Measurements from ENCODE around the gene DYNC2LI1.
"Not testable (repeated sequence)": the region's sequence is repeated elsewhere in the genome, so short reads cannot be mapped to it uniquely, and the experiment has no call there.

DYNC2LI1 gene

DNA sequence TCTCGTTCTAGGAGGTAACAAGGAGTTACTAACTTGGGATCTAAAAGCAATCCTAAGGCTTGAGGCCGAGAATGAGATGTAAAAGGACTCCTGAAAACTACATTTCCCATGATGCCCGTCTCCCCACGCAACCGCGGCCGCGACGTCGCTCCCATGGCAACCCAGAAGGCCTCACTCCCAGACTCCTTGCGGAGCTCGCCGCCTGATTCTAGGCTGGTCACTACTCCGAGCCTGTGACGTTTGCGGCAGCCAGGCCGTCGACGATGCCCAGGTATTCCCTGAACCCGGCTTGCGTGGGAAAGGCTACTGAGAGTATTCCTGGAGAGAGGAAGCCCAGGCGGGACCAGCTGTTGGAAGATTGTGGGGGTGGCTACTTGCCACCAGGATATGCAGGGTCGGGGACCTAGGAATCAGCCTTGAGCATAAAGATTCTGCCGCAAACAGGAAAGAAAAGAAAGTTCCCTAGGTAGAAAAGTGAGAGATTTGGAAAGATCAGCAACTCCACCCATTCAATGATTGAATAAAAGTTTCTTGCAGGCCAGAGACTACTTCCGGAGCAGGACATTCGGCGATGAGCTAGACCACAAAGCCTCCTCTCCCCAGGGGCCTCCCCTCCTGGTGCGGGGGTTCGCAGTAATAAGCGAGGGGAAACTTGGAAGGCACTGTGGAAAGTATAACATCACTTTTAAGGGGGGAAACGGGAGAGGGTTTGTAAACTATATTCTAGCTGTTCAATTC lies at the start of gene DYNC2LI1:
TSS of gene DYNC2LI1 (plus strand) at position 164 of the 738 bp plus-strand sequence. CDS start at position 264, 100 bp downstream.
- Histone ChIP-seq H3K27me3 (ENCODE audit: control insufficient read depth, insufficient read depth, low read length) (no peaks in the 10 kb centered on the region), H3K9me3 (ENCODE audit: control insufficient read depth, low read length) (no peaks in the 10 kb centered on the region), H3K9ac (ENCODE audit: low read length) (peak within 1 kb of the TSS; percentile 89), H3K4me1 (ENCODE audit: control insufficient read depth, insufficient read depth, low read length) (no peaks in the 10 kb centered on the region), H3K4me3 (ENCODE audit: low read length) (peak within 1 kb of the TSS; percentile 74), H3K36me3 (ENCODE audit: control insufficient read depth, insufficient read depth, low read length) (no peaks in the 10 kb centered on the region)

- H3K9me3 ChIP-seq (ENCODE audit: control insufficient read depth, low read length): no peaks in the 10 kb centered on the region
- H3K4me1 ChIP-seq (ENCODE audit: control insufficient read depth, insufficient read depth, low read length): peaks cover 6% of the 10 kb centered on the region
- no peaks in the 10 kb centered on the region for H3K36me3 ChIP-seq (ENCODE audit: control insufficient read depth, insufficient read depth, low read length)
- no peaks in the 10 kb centered on the region for H3K27me3 ChIP-seq (ENCODE audit: control insufficient read depth, insufficient read depth, low read length)
- H3K9ac ChIP-seq (ENCODE audit: low read length): no peak overlapping the region
- no peak overlapping the region for H3K4me3 ChIP-seq (ENCODE audit: low read length)
These were observed 48.9 kb upstream of the DYNC2LI1 start for GRCh38 chr2:43724728-43725526.

DNA sequence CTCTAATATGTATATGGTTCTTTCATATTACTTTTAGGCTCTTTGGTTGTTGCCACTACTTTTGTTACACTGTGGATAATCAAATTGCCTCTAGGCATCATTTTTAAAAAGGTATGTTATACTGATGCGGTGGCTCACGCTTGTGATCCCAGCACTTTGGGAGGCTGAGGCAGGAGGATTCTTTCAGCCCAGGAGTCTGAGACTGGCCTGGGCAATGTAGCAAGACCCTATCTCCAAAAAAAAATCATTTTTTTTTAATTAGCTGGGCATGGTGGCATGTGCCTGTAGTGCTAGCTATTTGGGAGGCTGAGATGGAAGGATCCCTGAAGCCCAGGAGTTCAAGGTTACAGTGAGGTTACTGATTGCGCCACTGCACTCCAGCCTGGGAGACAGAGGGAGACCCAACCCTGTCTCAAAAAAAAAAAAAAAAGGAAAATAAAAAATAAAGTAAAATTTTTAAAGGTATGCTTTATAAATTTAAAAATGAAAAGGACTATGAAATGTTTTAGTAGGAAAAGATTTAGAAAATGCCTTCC lies 48.1 kb upstream of the DYNC2LI1 start:
- Histone ChIP-seq H3K27me3 (ENCODE audit: control insufficient read depth, insufficient read depth, low read length) (no peaks in the 10 kb centered on the region), H3K4me3 (ENCODE audit: low read length) (no peak overlapping the region), H3K9me3 (ENCODE audit: control insufficient read depth, low read length) (no peaks in the 10 kb centered on the region), H3K9ac (ENCODE audit: low read length) (no peak overlapping the region), H3K4me1 (ENCODE audit: control insufficient read depth, insufficient read depth, low read length) (peaks cover 6% of the 10 kb centered on the region), H3K36me3 (ENCODE audit: control insufficient read depth, insufficient read depth, low read length) (no peaks in the 10 kb centered on the region)

DNA sequence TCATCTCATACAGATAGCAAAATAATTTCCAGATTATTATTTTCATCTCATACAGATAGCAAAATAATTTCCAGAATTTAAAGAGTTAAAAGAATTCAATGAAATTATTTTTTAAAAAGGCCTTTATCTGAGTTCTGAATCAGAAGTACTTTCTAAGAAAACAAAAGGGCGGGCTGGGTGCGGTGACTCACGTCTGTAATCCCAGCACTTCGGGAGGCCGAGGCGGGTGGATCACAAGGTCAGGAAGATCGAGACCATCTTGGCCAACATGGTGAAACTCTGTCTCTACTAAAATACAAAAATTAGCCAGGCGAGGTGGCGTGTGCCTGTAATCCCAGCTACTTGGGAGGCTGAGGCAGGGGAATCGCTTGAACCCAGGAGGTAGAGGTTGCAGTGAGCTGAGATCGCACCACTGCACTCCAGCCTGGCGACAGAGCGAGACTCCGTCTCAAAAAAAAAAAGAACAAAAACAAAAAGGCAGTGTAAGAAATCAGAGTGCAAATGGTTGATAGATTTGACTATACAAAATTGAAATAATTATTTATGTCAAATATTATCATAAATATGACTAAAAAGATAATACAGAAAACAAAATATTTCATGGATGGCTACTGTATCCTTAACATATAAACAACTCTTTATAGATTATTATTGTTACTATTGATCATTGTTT lies 46.7 kb upstream of the DYNC2LI1 start:
- H3K4me3 ChIP-seq (ENCODE audit: low read length); H3K9me3 ChIP-seq (ENCODE audit: control insufficient read depth, low read length); H3K9ac ChIP-seq (ENCODE audit: low read length); H3K36me3 ChIP-seq (ENCODE audit: control insufficient read depth, insufficient read depth, low read length); H3K4me1 ChIP-seq (ENCODE audit: control insufficient read depth, insufficient read depth, low read length); H3K27me3 ChIP-seq (ENCODE audit: control insufficient read depth, insufficient read depth, low read length): not testable (repeated sequence)

DNA sequence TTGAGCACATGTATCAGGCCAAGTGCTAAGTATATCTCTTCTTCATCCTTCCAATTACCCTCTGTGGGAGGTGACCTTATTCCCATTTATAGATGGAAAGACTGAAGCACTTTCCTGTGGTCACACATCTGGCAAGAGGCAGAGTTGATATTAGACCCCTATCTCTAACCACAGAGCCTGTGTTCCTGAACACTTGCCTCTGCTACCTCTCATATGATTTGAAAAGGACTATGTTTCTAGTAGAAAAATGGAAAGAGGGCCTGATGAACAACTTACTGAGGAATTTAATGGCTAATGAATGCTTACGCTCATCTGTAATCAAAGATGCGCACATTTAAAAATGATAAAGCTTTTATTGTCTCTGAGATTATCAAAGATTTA lies 46.2 kb upstream of the DYNC2LI1 start:
- no peak overlapping the region for H3K4me3 ChIP-seq (ENCODE audit: low read length)
- H3K4me1 ChIP-seq (ENCODE audit: control insufficient read depth, insufficient read depth, low read length): peaks cover 6% of the 10 kb centered on the region
- H3K9me3 ChIP-seq (ENCODE audit: control insufficient read depth, low read length): no peaks in the 10 kb centered on the region
- H3K27me3 ChIP-seq (ENCODE audit: control insufficient read depth, insufficient read depth, low read length): no peaks in the 10 kb centered on the region
- no peak overlapping the region for H3K9ac ChIP-seq (ENCODE audit: low read length)
- H3K36me3 ChIP-seq (ENCODE audit: control insufficient read depth, insufficient read depth, low read length): no peaks in the 10 kb centered on the region

DNA sequence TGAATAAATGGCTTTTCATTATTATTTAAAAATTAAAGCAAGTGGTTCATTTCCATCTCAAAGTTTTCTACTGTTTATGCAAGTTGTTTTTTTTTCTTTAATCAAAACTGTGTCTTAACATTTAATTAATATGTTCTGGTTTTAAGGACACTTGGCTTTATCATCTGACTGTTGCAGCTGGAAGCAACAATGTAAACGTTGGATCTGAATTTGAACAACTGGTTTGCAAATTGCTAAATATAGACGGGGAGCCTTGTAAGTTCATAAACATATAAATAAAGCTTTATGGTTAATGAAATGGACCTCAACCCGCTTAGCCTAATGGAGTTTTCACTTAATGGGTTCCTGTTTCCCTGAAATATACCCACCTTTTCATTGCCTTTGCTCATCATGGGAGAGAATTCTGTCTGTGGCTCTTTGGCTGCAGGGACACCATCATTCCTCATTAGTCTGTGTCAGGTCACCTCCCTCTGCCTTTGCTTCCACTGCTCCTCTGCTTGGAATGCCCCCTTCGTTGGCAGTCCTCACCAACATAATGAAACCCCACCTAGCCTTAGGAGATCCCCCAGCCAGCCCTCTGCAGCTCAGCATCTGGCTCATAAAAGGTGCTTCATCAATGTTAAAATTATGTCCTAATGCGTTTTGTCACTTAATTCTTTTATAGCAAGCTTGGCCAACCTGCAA lies 44.2 kb upstream of the DYNC2LI1 start:
- Histone ChIP-seq H3K36me3 (ENCODE audit: control insufficient read depth, insufficient read depth, low read length) (no peaks in the 10 kb centered on the region), H3K4me3 (ENCODE audit: low read length) (no peak overlapping the region), H3K9me3 (ENCODE audit: control insufficient read depth, low read length) (no peaks in the 10 kb centered on the region), H3K9ac (ENCODE audit: low read length) (no peak overlapping the region), H3K4me1 (ENCODE audit: control insufficient read depth, insufficient read depth, low read length) (peaks cover 3% of the 10 kb centered on the region), H3K27me3 (ENCODE audit: control insufficient read depth, insufficient read depth, low read length) (no peaks in the 10 kb centered on the region)

DNA sequence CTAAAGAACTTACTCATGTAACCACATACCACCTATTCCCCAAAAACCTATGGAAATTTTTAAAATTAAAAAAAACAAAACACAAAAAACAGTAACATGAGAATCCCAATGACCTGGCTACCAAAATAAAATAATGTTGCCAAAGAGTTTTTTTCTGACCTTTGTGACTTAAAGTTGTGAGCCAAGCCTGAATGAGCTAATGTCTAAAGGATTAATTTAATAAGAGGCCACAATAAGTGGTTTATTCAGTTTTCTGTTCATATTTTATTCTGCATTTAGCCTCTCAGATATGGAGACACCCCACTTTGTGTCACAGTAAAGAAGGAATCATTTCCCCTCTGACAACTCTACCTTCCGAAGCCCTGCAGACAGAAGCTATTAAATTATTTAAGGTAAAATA lies 42.6 kb upstream of the DYNC2LI1 start:
- no peak overlapping the region for H3K9ac ChIP-seq (ENCODE audit: low read length)
- no peak overlapping the region for H3K4me3 ChIP-seq (ENCODE audit: low read length)
- no peaks in the 10 kb centered on the region for H3K4me1 ChIP-seq (ENCODE audit: control insufficient read depth, insufficient read depth, low read length)
- H3K36me3 ChIP-seq (ENCODE audit: control insufficient read depth, insufficient read depth, low read length): no peaks in the 10 kb centered on the region
- H3K9me3 ChIP-seq (ENCODE audit: control insufficient read depth, low read length): no peaks in the 10 kb centered on the region
- no peaks in the 10 kb centered on the region for H3K27me3 ChIP-seq (ENCODE audit: control insufficient read depth, insufficient read depth, low read length)

- Histone ChIP-seq H3K9ac (ENCODE audit: low read length) (no peak overlapping the region), H3K36me3 (ENCODE audit: control insufficient read depth, insufficient read depth, low read length) (no peaks in the 10 kb centered on the region), H3K9me3 (ENCODE audit: control insufficient read depth, low read length) (no peaks in the 10 kb centered on the region), H3K4me1 (ENCODE audit: control insufficient read depth, insufficient read depth, low read length) (no peaks in the 10 kb centered on the region), H3K27me3 (ENCODE audit: control insufficient read depth, insufficient read depth, low read length) (no peaks in the 10 kb centered on the region), H3K4me3 (ENCODE audit: low read length) (no peak overlapping the region)
These were observed 37.2 kb upstream of the DYNC2LI1 start for GRCh38 chr2:43736637-43737036.

DNA sequence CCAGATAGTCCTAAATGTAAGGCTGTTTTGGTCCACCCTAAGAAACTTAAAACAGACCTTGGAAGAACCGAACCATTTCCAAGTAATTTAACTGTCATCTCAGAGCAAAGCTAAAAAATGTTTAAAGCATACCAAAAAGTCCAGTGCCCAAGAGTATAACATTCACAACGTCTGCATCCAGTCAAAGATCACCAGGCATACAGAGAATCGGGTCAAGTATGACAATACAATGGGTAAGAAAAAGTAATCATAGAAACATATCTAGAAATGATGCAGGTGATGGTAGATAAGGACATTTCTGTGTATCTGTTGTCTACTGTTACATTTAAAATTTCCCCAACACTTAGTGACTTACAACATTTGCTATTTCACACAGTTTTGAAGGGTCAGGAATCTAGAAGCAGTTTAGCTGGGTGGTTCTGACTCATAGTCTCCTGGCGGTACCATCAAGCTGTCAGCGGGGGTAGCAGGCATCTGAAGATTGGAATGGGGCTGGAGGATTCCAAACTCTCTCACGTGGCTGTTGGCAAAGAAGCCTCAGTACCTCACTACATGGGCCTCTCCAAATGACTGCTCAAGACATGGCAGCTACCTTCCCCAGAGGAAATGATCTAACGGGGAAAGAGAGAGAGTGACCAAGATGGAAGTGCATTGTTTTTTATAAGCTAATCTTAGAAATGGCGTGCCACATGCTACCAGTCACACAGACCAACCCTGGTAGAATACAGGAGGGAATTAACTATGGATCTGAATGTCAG lies 36.6 kb upstream of the DYNC2LI1 start:
- Histone ChIP-seq H3K4me1 (ENCODE audit: control insufficient read depth, insufficient read depth, low read length) (no peaks in the 10 kb centered on the region), H3K27me3 (ENCODE audit: control insufficient read depth, insufficient read depth, low read length) (no peaks in the 10 kb centered on the region), H3K4me3 (ENCODE audit: low read length) (no peak overlapping the region), H3K9me3 (ENCODE audit: control insufficient read depth, low read length) (no peaks in the 10 kb centered on the region), H3K36me3 (ENCODE audit: control insufficient read depth, insufficient read depth, low read length) (no peaks in the 10 kb centered on the region), H3K9ac (ENCODE audit: low read length) (no peak overlapping the region)

- Histone ChIP-seq H3K9ac (ENCODE audit: low read length) (no peak overlapping the region), H3K9me3 (ENCODE audit: control insufficient read depth, low read length) (no peaks in the 10 kb centered on the region), H3K4me1 (ENCODE audit: control insufficient read depth, insufficient read depth, low read length) (no peaks in the 10 kb centered on the region), H3K36me3 (ENCODE audit: control insufficient read depth, insufficient read depth, low read length) (no peaks in the 10 kb centered on the region), H3K4me3 (ENCODE audit: low read length) (no peak overlapping the region), H3K27me3 (ENCODE audit: control insufficient read depth, insufficient read depth, low read length) (no peaks in the 10 kb centered on the region)
These were observed 36.0 kb upstream of the DYNC2LI1 start for GRCh38 chr2:43737855-43738254.

DNA sequence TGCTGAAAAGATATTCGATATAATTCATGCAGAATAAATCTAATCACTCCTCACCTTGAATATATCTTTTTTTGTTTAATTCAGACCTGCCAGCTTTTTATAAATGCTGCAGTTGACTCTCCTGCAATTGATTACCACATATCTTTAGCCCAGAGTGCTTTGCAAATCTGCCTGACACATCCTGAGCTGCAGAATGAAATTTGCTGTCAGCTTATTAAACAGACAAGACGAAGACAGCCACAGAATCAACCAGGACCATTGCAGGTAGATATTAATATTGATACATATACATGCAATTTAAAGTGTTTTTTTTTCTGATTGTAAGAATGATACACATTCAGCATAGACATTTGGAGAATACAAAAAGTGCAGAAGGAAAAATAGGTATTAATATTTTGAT lies 35.6 kb upstream of the DYNC2LI1 start:
- Histone ChIP-seq H3K4me3 (ENCODE audit: low read length) (no peak overlapping the region), H3K9ac (ENCODE audit: low read length) (no peak overlapping the region), H3K27me3 (ENCODE audit: control insufficient read depth, insufficient read depth, low read length) (no peaks in the 10 kb centered on the region), H3K9me3 (ENCODE audit: control insufficient read depth, low read length) (no peaks in the 10 kb centered on the region), H3K4me1 (ENCODE audit: control insufficient read depth, insufficient read depth, low read length) (no peaks in the 10 kb centered on the region), H3K36me3 (ENCODE audit: control insufficient read depth, insufficient read depth, low read length) (no peaks in the 10 kb centered on the region)

Measured in mucosa of stomach (tissue), 1 donor.